GM15510 (cell line): ENCODE results near the gene CCR3.

Experiments
- POLR2A ChIP-seq: IDR thresholded peaks from 3 replicates; pipeline ENCODE4 v1.6.1; 2011; ENCODE audit warnings: borderline replicate concordance; ENCODE audit not compliant: insufficient read length; ENCODE audit errors: extremely low read depth

Gene CCR3

GRCh38 chr3:46242120-46242519, at the start of gene CCR3:
CCR3 (plus strand) TSS chr3:46242460; CDS start chr3:46265159, 22,699 bp downstream.
- no peak for TF ChIP-seq POLR2A

- no peak for TF ChIP-seq POLR2A
Measured at GRCh38 chr3:46192939-46193338, 49.3 kb upstream of the CCR3 start.

- no peak for TF ChIP-seq POLR2A
Measured at GRCh38 chr3:46193436-46193835, 48.8 kb upstream of the CCR3 start.

- TF ChIP-seq POLR2A = no peak
Measured at GRCh38 chr3:46194868-46195553, 47.2 kb upstream of the CCR3 start.

- no peak for TF ChIP-seq POLR2A
Measured at GRCh38 chr3:46196261-46196957, 45.9 kb upstream of the CCR3 start.

- no peak for TF ChIP-seq POLR2A
Measured at GRCh38 chr3:46200211-46200610, 42.0 kb upstream of the CCR3 start.

GRCh38 chr3:46200790-46201189, 41.5 kb upstream of the CCR3 start:
- TF ChIP-seq POLR2A = no peak

- no peak for TF ChIP-seq POLR2A
Measured at GRCh38 chr3:46202535-46202934, 39.7 kb upstream of the CCR3 start.

GRCh38 chr3:46203681-46204080, 38.6 kb upstream of the CCR3 start:
- TF ChIP-seq POLR2A = no peak

- no peak for TF ChIP-seq POLR2A
Measured at GRCh38 chr3:46205286-46205960, 36.8 kb upstream of the CCR3 start.

- no peak for TF ChIP-seq POLR2A
Measured at GRCh38 chr3:46206282-46207015, 35.8 kb upstream of the CCR3 start.

- no peak for TF ChIP-seq POLR2A
Measured at GRCh38 chr3:46208167-46208704, 34.0 kb upstream of the CCR3 start, which contains the start of gene CCR1. CCR1 (minus strand) TSS chr3:46208313; CDS start chr3:46204313, 4,000 bp downstream.

- no peak for TF ChIP-seq POLR2A
Measured at GRCh38 chr3:46209053-46209452, 33.2 kb upstream of the CCR3 start.

- TF ChIP-seq POLR2A = no peak
Measured at GRCh38 chr3:46209746-46210470, 32.4 kb upstream of the CCR3 start.

GRCh38 chr3:46212101-46212500, 30.2 kb upstream of the CCR3 start:
- no peak for TF ChIP-seq POLR2A

- no peak for TF ChIP-seq POLR2A
Measured at GRCh38 chr3:46213201-46213600, 29.1 kb upstream of the CCR3 start.
